GM18508 (cell line): ENCODE results near the gene GRIK1.

Experiments used
- ATAC-seq: cut with Tn5 transposase; IDR thresholded peaks from one replicate; pipeline ENCODE4 v1.9.1; 2021; ENCODE audit warnings: moderate number of reproducible peaks; ENCODE audit not compliant: insufficient read depth, unreplicated experiment

The GRIK1 gene

GRCh38 chr21:29920938-29921337, 18.9 kb downstream of the GRIK1 start:
- no peak for ATAC-seq

GRCh38 chr21:29914326-29914725, 25.5 kb downstream of the GRIK1 start:
- no peak for ATAC-seq

DNA sequence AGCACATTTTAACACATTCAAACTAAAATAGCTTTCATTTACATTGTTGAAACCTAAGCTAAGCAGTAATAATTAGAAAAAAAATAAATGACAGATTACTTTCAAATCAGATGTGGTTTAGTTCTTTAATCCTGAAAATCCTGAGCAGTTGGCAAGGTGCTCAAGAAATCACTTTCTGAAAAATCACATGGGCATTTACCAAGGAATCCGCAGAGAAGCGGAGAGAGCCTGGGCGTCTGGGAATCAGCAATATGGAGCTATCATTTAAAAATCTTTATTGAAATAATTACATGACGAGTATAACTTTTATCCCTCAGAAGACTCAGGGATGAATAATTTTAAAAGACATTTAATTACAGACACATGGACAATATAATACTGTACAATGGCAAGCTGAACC, 30.2 kb downstream of the GRIK1 start:
- ATAC-seq = no peak

DNA sequence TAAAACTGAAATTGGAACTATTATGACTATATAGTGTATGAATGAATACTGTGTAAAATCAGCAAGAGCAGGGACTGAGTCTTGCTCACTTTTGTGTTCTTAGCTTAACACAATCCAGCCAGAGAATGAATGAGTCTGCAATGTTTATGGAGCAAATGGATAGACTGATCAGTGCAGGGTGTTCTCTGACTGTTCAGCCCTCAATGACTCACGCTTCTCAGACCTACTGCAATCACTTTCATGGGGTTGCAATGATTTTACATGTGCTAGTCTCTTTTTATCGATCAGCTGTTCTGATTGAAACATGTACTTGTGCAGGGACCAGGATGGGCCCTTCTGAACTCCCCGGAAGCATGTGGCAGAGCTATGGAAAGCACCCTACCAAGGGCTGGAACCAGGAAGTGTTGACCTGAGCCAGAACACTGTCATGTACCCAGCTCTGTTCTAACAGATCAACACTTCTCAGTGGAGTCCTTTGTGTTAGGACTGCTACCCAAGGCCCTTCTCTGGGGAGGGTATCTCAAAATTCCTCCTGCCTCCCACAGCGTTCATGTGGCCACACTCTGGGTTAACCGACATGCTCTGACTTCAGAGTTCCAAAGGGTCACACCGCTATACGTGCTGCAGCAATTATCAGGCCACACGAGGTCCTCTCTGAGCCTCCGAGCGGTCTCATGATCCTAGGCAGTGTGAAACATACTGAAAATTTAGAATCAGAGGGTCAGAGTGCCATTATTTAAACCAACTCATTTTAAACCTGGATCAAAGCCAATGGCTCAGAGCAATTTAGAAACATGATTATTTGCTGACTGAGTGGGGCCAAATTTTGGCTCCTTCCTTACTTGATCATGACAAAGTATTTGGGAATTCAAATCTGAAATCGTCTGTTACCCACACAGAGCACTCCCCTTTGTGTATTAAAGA, 35.2 kb downstream of the GRIK1 start:
- ATAC-seq = no peak

GRCh38 chr21:29896884-29897283, 42.9 kb downstream of the GRIK1 start:
- no peak for ATAC-seq

DNA sequence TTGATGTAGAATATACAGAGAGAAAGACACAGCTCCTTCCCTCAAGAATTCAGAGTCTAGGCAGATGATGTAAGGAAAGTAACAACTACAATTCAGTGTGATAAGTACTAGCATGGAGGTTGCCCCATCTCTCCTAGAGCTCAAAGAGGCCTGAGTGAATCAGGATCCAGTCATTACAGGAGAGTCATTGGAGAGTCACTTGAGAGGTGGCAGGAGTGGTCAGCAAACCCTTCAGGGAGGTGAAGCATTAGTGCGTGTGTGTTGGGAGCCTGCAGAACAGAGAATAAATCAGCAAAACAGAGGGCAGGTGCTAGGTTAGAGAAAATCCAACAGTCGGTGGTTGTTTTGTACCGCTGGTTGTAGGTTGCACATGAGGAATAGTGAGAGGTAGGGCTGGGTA, 46.1 kb downstream of the GRIK1 start:
- ATAC-seq = no peak

GRCh38 chr21:29892379-29892778, 47.4 kb downstream of the GRIK1 start:
- no peak for ATAC-seq

GRCh38 chr21:29888437-29888836, 51.4 kb downstream of the GRIK1 start:
- ATAC-seq = no peak

GRCh38 chr21:29887313-29888009, 52.3 kb downstream of the GRIK1 start:
- ATAC-seq = no peak

GRCh38 chr21:29885491-29885890, 54.3 kb downstream of the GRIK1 start:
- ATAC-seq = no peak

DNA sequence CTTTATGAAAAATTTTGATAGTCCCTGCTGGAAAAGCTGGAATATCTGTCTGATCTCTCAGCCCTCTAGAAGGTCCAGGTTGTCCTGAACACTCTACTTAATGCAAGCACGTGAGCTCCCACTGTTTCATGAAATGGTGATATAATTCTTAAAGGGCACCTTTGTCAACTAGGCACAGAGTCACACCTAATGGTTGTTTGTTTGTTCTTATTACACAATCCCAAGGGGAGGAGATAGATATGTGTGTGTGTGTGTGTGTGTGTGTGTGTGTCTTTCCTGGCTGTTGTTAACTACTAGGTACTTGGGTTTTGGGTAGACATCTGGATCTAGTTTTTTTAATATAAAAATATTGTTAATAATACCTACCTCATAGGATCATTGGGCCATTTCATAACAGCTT, 63.9 kb downstream of the GRIK1 start:
- ATAC-seq = no peak

DNA sequence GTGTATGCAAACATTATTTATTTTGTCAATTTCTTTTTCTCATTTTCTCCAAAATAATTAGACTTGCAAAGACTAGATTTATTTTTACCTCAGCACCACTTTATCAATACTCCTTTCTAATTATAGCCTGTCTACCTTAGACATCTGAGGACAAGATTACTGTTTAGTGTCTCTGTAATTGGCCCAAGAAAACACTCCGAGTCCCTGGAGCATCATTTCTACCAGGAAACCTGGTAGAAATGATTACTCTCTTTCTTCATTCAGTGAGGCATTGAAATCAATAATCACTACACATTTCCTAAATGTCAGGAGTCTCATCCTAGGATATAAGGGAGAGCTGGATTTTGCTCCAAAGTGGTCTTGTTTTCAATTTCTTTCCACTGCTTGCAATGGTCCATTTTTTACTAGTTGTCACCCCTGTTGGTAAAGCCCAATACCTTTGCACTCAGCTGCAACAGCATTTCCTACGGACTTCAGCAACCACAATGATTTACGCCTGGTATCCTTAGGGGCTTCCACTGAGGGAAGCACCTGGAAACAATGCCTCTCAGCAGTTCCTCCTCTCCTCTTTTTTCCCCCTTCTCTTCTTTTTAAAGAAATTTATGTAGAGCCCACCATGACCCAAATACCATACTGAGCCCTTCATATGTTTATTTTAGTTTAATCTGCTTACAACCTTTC, 64.6 kb downstream of the GRIK1 start:
- ATAC-seq = no peak

DNA sequence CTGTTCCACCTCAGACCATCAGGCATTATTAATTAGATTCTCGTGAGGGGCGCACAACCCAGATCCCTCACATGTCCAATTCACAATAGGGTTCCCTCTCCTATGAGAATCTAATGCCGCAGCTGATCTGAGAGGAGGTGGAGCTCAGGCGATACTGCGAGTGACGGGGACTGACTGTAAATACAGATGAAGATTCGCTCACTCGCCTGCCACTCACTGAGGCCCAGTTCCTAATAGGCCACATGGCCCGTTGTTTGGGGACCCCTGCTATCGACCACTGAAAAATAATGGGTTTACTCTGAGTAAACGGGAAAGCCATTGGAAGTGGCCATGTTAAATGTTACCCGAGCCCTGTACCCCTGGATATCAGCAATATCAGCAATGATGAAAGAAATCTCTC, 65.9 kb downstream of the GRIK1 start:
- ATAC-seq = no peak

GRCh38 chr21:29870814-29871213, 69.0 kb downstream of the GRIK1 start:
- ATAC-seq = no peak

DNA sequence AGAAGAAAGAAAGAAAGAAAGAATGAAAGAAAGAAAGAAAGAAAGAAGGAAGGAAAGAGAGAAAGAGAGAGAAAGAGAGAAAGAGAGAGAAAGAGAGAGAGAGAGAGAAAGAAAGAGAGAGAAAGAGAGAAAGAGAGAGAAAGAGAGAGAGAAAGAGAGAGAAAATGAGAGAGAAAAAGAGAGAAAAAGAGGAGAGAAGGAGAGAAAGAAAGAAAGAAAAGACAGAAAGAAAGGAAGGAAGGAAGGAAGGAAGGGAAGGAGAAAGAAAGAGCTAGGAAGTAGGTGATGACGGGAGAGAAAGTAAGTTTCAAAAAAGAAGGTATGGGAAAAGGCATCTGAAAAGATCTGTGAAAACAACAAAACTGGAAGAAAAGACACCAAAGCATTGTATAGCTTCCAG, 72.0 kb downstream of the GRIK1 start:
- ATAC-seq = no peak

DNA sequence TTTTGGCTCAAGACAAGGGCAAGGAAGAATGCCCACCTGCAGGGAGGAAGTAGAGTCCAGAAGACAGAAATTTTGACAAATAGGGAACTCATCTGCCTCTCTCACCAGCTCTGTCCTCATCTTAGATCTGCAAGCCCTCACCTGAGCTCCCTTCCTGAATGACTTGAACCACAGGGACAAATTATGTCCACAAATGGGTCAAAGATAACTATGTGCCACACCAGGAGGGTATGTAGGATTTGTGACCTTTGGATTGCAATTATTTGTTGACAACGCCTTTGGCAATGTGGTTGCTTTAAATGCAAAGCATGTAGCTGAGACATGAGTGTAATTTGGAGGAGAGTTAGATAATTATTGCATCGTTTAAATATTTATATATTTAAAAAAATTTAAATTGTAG, 79.5 kb downstream of the GRIK1 start:
- ATAC-seq = no peak

DNA sequence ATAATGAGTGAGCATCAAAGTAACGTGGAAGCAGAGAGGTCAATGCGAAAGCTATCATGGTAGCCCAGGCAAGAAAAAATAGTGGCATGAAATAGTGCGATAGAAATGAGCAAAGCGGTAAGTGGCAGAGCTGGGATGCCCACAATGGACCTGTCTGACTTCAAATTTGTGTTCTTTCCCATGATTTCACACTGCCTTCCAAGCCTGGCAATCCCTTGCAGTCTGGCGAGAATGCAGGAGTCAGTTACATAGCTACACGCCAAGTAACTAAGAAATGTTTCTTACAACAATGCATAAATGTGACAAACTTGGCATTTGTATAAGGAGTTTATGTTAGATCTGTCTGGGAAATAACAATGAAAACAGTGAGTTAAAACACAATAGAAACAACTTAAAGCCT, 82.6 kb downstream of the GRIK1 start:
- ATAC-seq = no peak

DNA sequence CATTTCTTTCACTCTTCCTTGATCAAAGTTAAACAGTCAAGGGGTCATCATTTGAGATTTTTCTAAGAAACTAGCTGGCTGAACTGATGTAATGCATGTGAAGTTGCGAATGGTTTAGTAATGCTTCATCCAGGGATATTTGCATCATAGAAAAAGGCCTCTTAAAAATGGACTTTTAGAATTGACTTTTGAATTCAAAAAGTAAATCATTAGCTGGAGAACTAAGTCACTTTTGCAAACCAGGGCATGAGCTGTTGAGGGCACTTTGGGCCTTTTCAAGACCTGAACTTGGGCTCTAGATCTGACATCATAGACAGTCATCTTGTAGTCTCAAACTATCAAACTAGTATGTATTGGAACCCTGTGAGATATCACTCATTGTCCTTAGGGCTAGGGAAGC, 85.0 kb downstream of the GRIK1 start:
- no peak for ATAC-seq

- no peak for ATAC-seq
These were observed 88.2 kb downstream of the GRIK1 start for GRCh38 chr21:29851611-29852010.

- peak; percentile 95 for ATAC-seq
These were observed 90.0 kb downstream of the GRIK1 start for GRCh38 chr21:29849735-29850176.

GRCh38 chr21:29843804-29844203, 96.0 kb downstream of the GRIK1 start:
- no peak for ATAC-seq
